ENCODE measurements around the gene NPIPB9.
"Not testable (repeated sequence)": the region's sequence is repeated elsewhere in the genome, so short reads cannot be mapped to it uniquely, and the experiment has no call there.

GRCh38 chr16:28746618-28747350, 4.8 kb upstream of the NPIPB9 start:
- TF ChIP-seq HMGXB4 (CRISPR knock-in tag; IDR thresholded peaks at IDR 0.05); E2F4 (CRISPR knock-in tag; IDR thresholded peaks at IDR 0.05; ENCODE audit: borderline replicate concordance, low read depth); CTCF (IDR thresholded peaks at IDR 0.05); TEAD1 (CRISPR knock-in tag; IDR thresholded peaks at IDR 0.05); JUN (CRISPR knock-in tag; IDR thresholded peaks at IDR 0.05); GABPB1 (CRISPR knock-in tag; IDR thresholded peaks at IDR 0.05): not testable (repeated sequence)

Measured in WTC11 (cell line).